Measurements from ENCODE around the gene MARF1. TPM values are rescaled to one million over a fixed set of nuclear protein-coding genes. Genes with fewer than 3 reads are reported as not detected.

Gene MARF1
- total and polyA plus RNA-seq, 9 of the 15 experiments (the other 6 are each of a cell fraction or from before 2014, with no cell fraction given) = 4.7 to 33.2 (median 11.7) TPM

- TF ChIP-seq DNMT1 (IDR thresholded peaks at IDR 0.05) = peak; percentile 23; the same call in 1 of the 2 replicates
- TF ChIP-seq ZFX (CRISPR knock-in tag; IDR thresholded peaks at IDR 0.05) = peak; percentile 13; the same call in 1 of the 2 replicates
- TF ChIP-seq ZNF57 (CRISPR knock-in tag; IDR thresholded peaks at IDR 0.05) = no peak
- TF ChIP-seq POLR2AphosphoS5 (IDR thresholded peaks at IDR 0.05; ENCODE audit: control insufficient read depth, insufficient read depth, low read depth, low read length) = peak; percentile 51
- TF ChIP-seq PHB (CRISPR knock-in tag; IDR thresholded peaks at IDR 0.05) = no peak
- TF ChIP-seq E2F5 (CRISPR knock-in tag; IDR thresholded peaks at IDR 0.05) = no peak
- no peak for TF ChIP-seq NFE2 (IDR thresholded peaks at IDR 0.05; ENCODE audit: low read depth)
- TF ChIP-seq NFE2L1 (tag; IDR thresholded peaks at IDR 0.05; ENCODE audit: borderline replicate concordance, low read depth) = no peak
- TF ChIP-seq PKNOX1 (IDR thresholded peaks at IDR 0.05) = peak; percentile 31; the same call in 1 of the 2 replicates
- TF ChIP-seq CHD7 (IDR thresholded peaks at IDR 0.05; ENCODE audit: low read depth, low read length) = no peak
- no peak for TF ChIP-seq RFX1 (IDR thresholded peaks at IDR 0.05)
- TF ChIP-seq ZC3H4 (CRISPR knock-in tag; IDR thresholded peaks at IDR 0.05; ENCODE audit: borderline replicate concordance) = no peak
- TF ChIP-seq ESRRB (CRISPR knock-in tag; IDR thresholded peaks at IDR 0.05; ENCODE audit: borderline replicate concordance) = no peak
Observed at GRCh38 chr16:15576960-15577958, 65.7 kb downstream of the MARF1 start (continued).
